Esophagus muscularis mucosa (tissue), 4 donors: Measurements from ENCODE around the gene UBTD1. TPM values are rescaled to one million over a fixed set of nuclear protein-coding genes. Genes with fewer than 3 reads are reported as not detected.

Experiments used
- DNase-seq: peaks from one replicate; pipeline ENCODE4 v3.0.0-alpha.2; 2017; ENCODE audit errors: extremely low spot score
- H3K27ac ChIP-seq, 4 donors: fragments of 200-600 bp; sonication (generic); replicated peaks in 1 of 4; 1 replicate in 3 of 4; 2 replicates in 1 of 4; pipeline ENCODE4 v1.5.1; 2016 to 2019; ENCODE audit warnings: mild to moderate bottlenecking in 1 of 4
- H3K27me3 ChIP-seq, 4 donors: fragments of 200-600 bp; sonication (generic); one replicate each; pipeline versions ENCODE4 v1.5.1 to v1.6.0; 2016 to 2019
- H3K36me3 ChIP-seq, 4 donors: fragments of 200-600 bp; sonication (generic); one replicate each; pipeline ENCODE4 v1.5.1; 2016 to 2019
- H3K4me1 ChIP-seq, 4 donors: fragments of 200-600 bp; sonication (generic); one replicate each; pipeline ENCODE4 v1.5.1; 2016 to 2019
- H3K4me3 ChIP-seq, 4 donors: fragments of 200-600 bp; sonication (generic); 1 replicate in 2 of 4; 2 replicates in 2 of 4; pipeline ENCODE4 v1.5.1; 2016 to 2019; ENCODE audit warnings: mild to moderate bottlenecking in 4 of 4, moderate library complexity in 1 of 4
- H3K9me3 ChIP-seq, 4 donors: fragments of 200-600 bp; sonication (generic); 1 replicate in 3 of 4; 2 replicates in 1 of 4; pipeline ENCODE4 v1.5.1; 2016 to 2019
- CTCF ChIP-seq, 3 experiments: fragments of 200-600 bp in 2 of 3; fragments of 450-650 bp in 1 of 3; sonication (generic) in 2 of 3; IDR thresholded peaks; one replicate each; pipeline ENCODE4 v1.5.1; 2017 to 2019; ENCODE audit warnings: antibody characterized with exemption in 3 of 3, mild to moderate bottlenecking in 2 of 3, moderate library complexity in 1 of 3
- EP300 ChIP-seq: sonication (generic); formaldehyde crosslinking; IDR thresholded peaks from one replicate; pipeline ENCODE4 v1.6.1; 2017; ENCODE audit warnings: antibody characterized with exemption
- POLR2A ChIP-seq: fragments of 450-650 bp; IDR thresholded peaks from one replicate; pipeline ENCODE4 v1.6.1; 2017; ENCODE audit warnings: antibody characterized with exemption, moderate library complexity, mild to moderate bottlenecking, low read depth
- POLR2AphosphoS5 ChIP-seq, 2 donors: sonication (generic); formaldehyde crosslinking; IDR thresholded peaks; one replicate each; pipeline ENCODE4 v1.6.1; 2017; ENCODE audit warnings: antibody characterized with exemption in 2 of 2
- WGBS: methylation state at CpG from one replicate; pipeline ENCODE4 v1.1.5; 2018; 5-methylcytosine and 5-hydroxymethylcytosine counted together
- intact Hi-C: fragments of 100-400 bp; cut with DNase I; formaldehyde crosslinking; loops from one replicate; pipeline ENCODE4 v1.15.1; 2023
- total RNA-seq, 4 donors: library from RNA; depleted of rRNA; stranded (reverse); fragments of >200 nt; gene quantifications; one replicate each; pipeline versions ENCODE4 v1.1.0 to v1.2.1, GENCODE V29; 2016

Gene UBTD1
- total RNA-seq, 4 donors from 2014 or later = 4.2 to 18.4 (median 14.1) TPM

DNA sequence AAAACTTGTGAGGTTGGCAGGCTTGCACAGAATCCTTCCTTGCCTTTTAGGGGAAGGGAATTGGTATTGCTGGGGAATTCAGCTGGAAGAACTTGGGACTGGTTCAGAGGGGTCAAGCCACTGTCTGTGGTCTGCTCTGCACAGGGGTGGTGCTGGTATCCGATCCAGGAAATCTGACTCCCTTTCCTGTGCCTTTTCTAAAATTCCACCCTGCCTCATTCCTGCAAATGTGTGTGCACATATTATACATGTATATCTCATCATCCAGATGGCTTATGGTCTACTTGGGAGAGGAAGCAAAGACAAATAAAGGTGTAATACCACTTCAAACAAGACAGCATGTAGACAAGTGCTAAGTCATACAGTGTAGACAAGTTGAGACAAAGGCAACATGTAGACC is 14.3 kb downstream of the UBTD1 start:
- Histone ChIP-seq H3K36me3 (no peaks in the 10 kb centered on the region), H3K9me3 (no peaks in the 10 kb centered on the region), H3K4me3 (no peak overlapping the region), H3K27me3 (no peaks in the 10 kb centered on the region), H3K4me1 (peaks cover 16 to 30% (median 24%) of the 10 kb centered on the region in 4 donors), H3K27ac (no peak overlapping the region)
- intact Hi-C loops = no loop called here
- 77% methylated on average over 1 of the region's 1 CpG for WGBS
- TF ChIP-seq EP300 = no peak
- no peak for TF ChIP-seq POLR2A
- no peak for TF ChIP-seq POLR2AphosphoS5 (IDR thresholded peaks at IDR 0.05)
- TF ChIP-seq CTCF (IDR thresholded peaks at IDR 0.05) = no peak
- no peak for DNase-seq

- 84% methylated on average over 10 of the region's 10 CpGs for WGBS
These were observed 15.6 kb downstream of the UBTD1 start for GRCh38 chr10:97514344-97514743.

GRCh38 chr10:97515271-97515978 is 16.7 kb downstream of the UBTD1 start:
- TF ChIP-seq EP300 (no peak), POLR2AphosphoS5 (IDR thresholded peaks at IDR 0.05) (no peak), POLR2A (no peak), CTCF (IDR thresholded peaks at IDR 0.05) (no peak)
- no peaks in the 10 kb centered on the region for H3K36me3 ChIP-seq
- DNase-seq = no peak
- no peak overlapping the region for H3K4me3 ChIP-seq
- H3K4me1 ChIP-seq = peaks cover 22 to 45% (median 33%) of the 10 kb centered on the region in 4 donors
- H3K9me3 ChIP-seq = no peaks in the 10 kb centered on the region
- no peak overlapping the region for H3K27ac ChIP-seq
- no peaks in the 10 kb centered on the region for H3K27me3 ChIP-seq
- WGBS = 83% methylated on average over 10 of the region's 10 CpGs
- intact Hi-C loops = no loop called here

More at GRCh38 chr10:97514344-97514743, 15.6 kb downstream of the UBTD1 start:
- H3K4me1 ChIP-seq = peaks cover 21 to 39% (median 33%) of the 10 kb centered on the region in 4 donors
- no peaks in the 10 kb centered on the region for H3K27me3 ChIP-seq
- H3K4me3 ChIP-seq = no peak overlapping the region
- TF ChIP-seq EP300 (no peak), POLR2A (no peak), CTCF (IDR thresholded peaks at IDR 0.05) (no peak), POLR2AphosphoS5 (IDR thresholded peaks at IDR 0.05) (no peak)
- H3K36me3 ChIP-seq = no peaks in the 10 kb centered on the region
- DNase-seq = no peak
- no peaks in the 10 kb centered on the region for H3K9me3 ChIP-seq
- no peak overlapping the region for H3K27ac ChIP-seq
- intact Hi-C loops = no loop called here

DNA sequence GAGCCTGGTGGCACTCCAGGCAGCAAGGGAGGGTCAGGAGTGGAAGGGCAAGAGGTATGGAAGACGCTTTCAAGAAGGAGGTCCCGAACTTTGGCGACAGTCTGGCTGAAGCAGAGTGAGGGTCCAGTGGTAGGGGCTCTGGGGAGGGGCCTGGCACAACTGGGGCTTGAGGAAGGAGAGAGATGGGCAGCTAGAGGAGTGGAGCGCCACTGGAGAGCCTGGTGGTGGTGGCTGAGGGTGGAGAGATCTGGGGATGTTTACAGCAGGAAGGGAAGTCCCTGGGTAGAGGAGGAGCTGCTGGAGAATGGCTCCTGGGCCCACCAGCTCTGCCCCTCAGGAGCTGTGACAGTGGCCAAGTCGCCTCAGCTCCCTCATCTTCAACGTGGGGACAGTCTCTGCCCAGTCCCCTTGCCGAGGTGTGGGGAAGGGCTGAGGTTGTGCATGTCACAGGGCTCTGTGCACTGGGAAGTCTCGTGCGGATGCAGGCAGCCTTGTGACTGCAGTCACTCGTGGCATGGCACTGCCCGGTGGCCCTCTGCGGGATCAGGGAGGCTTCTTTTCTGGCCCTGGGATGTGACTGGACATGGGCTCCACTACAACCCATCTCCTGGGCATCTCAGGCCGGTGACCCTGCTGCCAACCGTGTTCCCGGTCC is 18.5 kb downstream of the UBTD1 start:
- TF ChIP-seq EP300 (no peak), POLR2AphosphoS5 (IDR thresholded peaks at IDR 0.05) (no peak), CTCF (IDR thresholded peaks at IDR 0.05) (no peak), POLR2A (no peak)
- Histone ChIP-seq H3K9me3 (no peaks in the 10 kb centered on the region), H3K27ac (peak overlapping the region in 1 of 4 donors; percentile 46), H3K4me1 (peaks cover 23 to 41% (median 29%) of the 10 kb centered on the region in 4 donors), H3K36me3 (no peaks in the 10 kb centered on the region), H3K4me3 (no peak overlapping the region), H3K27me3 (no peaks in the 10 kb centered on the region)
- intact Hi-C loops = no loop called here
- 87% methylated on average over 13 of the region's 15 CpGs for WGBS
- no peak for DNase-seq
